Measurements from ENCODE around the gene ABI3.

The ABI3 gene

GRCh38 chr17:49226771-49227435, 16.4 kb downstream of the ABI3 start:
- DNase-seq: no peak

GRCh38 chr17:49227436-49228261, 17.1 kb downstream of the ABI3 start:
- peak; percentile 8 for DNase-seq

- DNase-seq: no peak
These were observed 18.7 kb downstream of the ABI3 start for GRCh38 chr17:49229076-49229804.

- DNase-seq: no peak
These were observed 19.5 kb downstream of the ABI3 start for GRCh38 chr17:49229805-49230600.

- no peak for DNase-seq
These were observed 20.4 kb downstream of the ABI3 start, which contains the start of gene PHOSPHO1 for GRCh38 chr17:49230636-49231562. PHOSPHO1 (minus strand) TSS chr17:49230787; CDS start chr17:49226691, 4,096 bp downstream.

- no peak for DNase-seq
These were observed 21.0 kb downstream of the ABI3 start for GRCh38 chr17:49231563-49231894.

- DNase-seq: no peak
These were observed 24.1 kb downstream of the ABI3 start for GRCh38 chr17:49234509-49235080.

GRCh38 chr17:49235896-49236295, 25.4 kb downstream of the ABI3 start:
- DNase-seq: no peak

- no peak for DNase-seq
These were observed 29.5 kb downstream of the ABI3 start for GRCh38 chr17:49239963-49240362.

- no peak for DNase-seq
These were observed 30.1 kb downstream of the ABI3 start for GRCh38 chr17:49240619-49241018.

- DNase-seq: no peak
These were observed 30.5 kb downstream of the ABI3 start for GRCh38 chr17:49241040-49241439.

GRCh38 chr17:49241692-49242397, 31.3 kb downstream of the ABI3 start:
- DNase-seq: no peak

GRCh38 chr17:49242813-49243212, 32.3 kb downstream of the ABI3 start:
- no peak for DNase-seq

- no peak for DNase-seq
These were observed 34.3 kb downstream of the ABI3 start for GRCh38 chr17:49244839-49245238.

- DNase-seq: no peak
These were observed 37.4 kb downstream of the ABI3 start for GRCh38 chr17:49247944-49248343.

GRCh38 chr17:49249292-49249794, 38.8 kb downstream of the ABI3 start:
- DNase-seq: no peak

GRCh38 chr17:49249890-49250522, 39.5 kb downstream of the ABI3 start:
- DNase-seq: no peak

- DNase-seq: no peak
These were observed 41.7 kb downstream of the ABI3 start for GRCh38 chr17:49252148-49252695.

GRCh38 chr17:49254066-49254465, 43.6 kb downstream of the ABI3 start:
- no peak for DNase-seq

GRCh38 chr17:49255125-49255524, 44.6 kb downstream of the ABI3 start:
- DNase-seq: no peak

Data from NCI-H2107 (cell line).